ENCODE results near the gene CTIF. TPM values are rescaled to one million over a fixed set of nuclear protein-coding genes. Genes with fewer than 3 reads are reported as not detected.
A peak's percentile ranks its signal among the peaks of the same experiment; 100 is the strongest.

The CTIF gene
- total RNA-seq, 1 donor from 2014 or later: 67.9 TPM

DNA sequence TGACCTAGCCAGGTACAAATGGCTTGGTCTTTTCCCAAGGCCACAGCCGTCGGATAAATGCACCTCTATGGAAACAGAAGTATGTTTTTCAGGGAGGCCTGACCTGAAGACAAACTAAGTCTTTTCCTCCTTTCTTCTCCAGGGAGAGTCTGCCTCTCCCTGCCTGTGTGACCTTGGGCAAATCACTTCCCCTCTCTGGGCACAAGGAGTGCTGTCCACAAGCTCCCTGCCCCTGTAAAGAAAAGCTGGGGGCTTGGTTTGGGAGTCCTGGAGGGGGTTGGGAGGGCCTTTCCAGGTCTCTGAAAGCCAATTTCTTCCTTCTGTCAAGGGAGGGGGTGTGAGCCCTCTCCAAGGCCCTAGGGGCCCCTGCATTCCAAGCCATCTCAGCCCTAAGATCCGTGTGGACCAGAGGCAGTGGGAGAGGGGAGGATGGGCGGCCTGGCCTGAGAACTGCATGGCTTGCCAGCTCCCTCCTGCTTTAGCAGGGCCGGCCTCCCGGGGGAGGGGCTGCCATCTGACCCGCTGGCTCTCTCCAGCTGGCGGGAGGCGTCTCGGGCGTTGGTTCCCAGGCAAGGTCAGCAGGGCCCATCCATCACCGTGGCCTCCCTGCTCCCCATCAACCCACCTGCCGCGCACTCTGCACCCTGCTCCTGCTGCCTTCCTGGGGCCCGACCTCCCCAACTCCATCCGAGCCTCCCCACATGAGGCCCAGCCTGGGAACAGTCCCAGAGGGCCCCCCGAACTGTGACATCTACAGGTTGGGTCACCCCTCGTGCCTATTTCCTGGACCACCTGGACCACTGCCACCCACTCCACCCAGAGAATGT, 350.5 kb downstream of the CTIF start:
- Mint-ChIP-seq H3K9me3 (no peaks in the 10 kb centered on the region), H3K4me1 (peaks cover 70% of the 10 kb centered on the region), H3K4me3 (no peak overlapping the region), H3K27ac (peak overlapping the region; percentile 79), H3K36me3 (no peaks in the 10 kb centered on the region), H3K27me3 (ENCODE audit: low read depth) (no peaks in the 10 kb centered on the region)
- TF ChIP-seq, protein P1, sequence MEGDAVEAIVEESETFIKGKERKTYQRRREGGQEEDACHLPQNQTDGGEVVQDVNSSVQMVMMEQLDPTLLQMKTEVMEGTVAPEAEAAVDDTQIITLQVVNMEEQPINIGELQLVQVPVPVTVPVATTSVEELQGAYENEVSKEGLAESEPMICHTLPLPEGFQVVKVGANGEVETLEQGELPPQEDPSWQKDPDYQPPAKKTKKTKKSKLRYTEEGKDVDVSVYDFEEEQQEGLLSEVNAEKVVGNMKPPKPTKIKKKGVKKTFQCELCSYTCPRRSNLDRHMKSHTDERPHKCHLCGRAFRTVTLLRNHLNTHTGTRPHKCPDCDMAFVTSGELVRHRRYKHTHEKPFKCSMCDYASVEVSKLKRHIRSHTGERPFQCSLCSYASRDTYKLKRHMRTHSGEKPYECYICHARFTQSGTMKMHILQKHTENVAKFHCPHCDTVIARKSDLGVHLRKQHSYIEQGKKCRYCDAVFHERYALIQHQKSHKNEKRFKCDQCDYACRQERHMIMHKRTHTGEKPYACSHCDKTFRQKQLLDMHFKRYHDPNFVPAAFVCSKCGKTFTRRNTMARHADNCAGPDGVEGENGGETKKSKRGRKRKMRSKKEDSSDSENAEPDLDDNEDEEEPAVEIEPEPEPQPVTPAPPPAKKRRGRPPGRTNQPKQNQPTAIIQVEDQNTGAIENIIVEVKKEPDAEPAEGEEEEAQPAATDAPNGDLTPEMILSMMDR (IDR thresholded peaks at IDR 0.05; ENCODE audit: unreplicated experiment): no peak
- peak in 1 of 2 experiments; percentile 19 for DNase-seq (ENCODE audit: low spot score in 2 of 2, unreplicated experiment in 2 of 2)

DNA sequence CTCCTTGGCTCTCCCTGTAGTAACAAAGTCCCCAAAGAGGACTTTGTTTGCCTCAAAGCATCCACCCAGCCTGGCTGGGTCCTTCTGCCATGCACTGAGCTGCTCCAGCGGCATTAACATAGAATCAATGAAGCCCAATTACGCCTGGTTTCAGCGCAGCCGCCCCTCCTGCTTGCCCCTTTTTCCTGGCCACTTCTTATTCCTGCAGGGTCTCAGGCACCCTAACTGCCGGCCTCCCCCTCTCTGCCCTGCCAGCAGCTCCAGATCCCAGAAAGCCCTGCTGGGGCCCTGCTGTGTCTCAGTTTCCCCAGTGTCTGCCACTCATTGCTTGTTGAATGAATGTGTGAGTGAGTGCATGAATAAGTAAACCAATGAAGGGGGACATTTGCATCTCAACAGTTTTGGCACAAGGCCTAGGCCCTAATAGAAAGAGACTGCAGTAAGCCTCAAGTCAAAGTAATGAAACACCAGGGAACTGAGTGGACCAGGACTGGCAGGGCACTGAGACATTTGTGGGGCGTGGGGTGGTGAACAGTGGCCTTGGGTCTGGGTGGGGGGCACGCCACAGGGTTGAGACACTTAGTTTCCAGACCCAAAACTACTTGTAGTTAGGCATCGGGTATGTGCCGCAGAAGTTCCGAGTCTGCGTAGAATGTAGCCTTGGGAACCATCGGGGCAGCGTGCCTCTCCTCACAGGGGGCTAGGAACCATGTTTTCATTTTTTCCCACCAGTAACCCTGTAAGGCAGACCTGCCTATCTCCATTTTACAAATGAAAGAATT, 351.3 kb downstream of the CTIF start:
- H3K9me3 Mint-ChIP-seq: no peaks in the 10 kb centered on the region
- peaks cover 66% of the 10 kb centered on the region for H3K4me1 Mint-ChIP-seq
- H3K27me3 Mint-ChIP-seq (ENCODE audit: low read depth): no peaks in the 10 kb centered on the region
- H3K4me3 Mint-ChIP-seq: no peak overlapping the region
- no peak for DNase-seq (ENCODE audit: low spot score in 2 of 2, unreplicated experiment in 2 of 2)
- no peaks in the 10 kb centered on the region for H3K36me3 Mint-ChIP-seq
- TF ChIP-seq, protein P1 (IDR thresholded peaks at IDR 0.05; ENCODE audit: unreplicated experiment): no peak
- peak overlapping the region; percentile 79 for H3K27ac Mint-ChIP-seq

GRCh38 chr18:48891721-48892120, 352.9 kb downstream of the CTIF start:
- Mint-ChIP-seq H3K9me3 (no peaks in the 10 kb centered on the region), H3K4me1 (peaks cover 64% of the 10 kb centered on the region), H3K27ac (no peak overlapping the region), H3K27me3 (ENCODE audit: low read depth) (no peaks in the 10 kb centered on the region), H3K36me3 (no peaks in the 10 kb centered on the region), H3K4me3 (no peak overlapping the region)
- TF ChIP-seq, protein P1 (IDR thresholded peaks at IDR 0.05; ENCODE audit: unreplicated experiment): no peak
- DNase-seq (ENCODE audit: low spot score in 2 of 2, unreplicated experiment in 2 of 2): no peak

DNA sequence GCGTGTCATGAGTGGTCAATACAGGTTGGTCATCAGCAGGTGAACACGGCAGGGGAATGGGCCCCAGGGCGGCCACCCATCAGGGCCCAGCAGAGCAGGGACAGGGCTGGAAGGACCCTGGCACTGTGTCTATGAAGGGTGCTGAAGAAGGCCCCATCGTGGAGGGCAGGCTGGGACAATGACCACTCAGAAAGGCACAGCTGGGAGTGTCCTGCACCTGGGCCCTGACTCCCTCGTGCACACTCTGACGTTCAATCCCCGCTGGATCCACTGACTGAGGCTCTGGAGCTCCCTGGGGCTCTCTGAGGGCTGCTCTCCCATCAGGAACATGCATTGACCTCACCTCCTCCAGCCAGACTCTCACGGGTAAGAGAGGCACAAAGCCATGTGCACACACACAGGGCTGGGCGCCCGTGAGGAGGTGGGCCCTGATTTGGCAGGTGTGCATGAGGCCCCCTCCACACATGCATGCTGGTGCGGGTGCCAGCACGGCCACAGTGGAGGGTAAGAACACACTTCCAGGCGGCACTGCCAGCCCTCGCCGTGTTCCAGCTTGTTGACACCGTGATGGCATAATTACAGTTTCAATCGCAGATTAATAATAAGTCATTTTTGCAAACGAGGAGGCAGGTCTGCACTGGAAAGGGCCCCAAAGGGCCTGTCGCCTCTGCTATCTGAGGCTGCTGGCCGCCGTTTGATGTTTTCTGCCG, 353.5 kb downstream of the CTIF start:
- TF ChIP-seq, protein P1 (IDR thresholded peaks at IDR 0.05; ENCODE audit: unreplicated experiment): no peak
- no peak for DNase-seq (ENCODE audit: low spot score in 2 of 2, unreplicated experiment in 2 of 2)
- Mint-ChIP-seq H3K9me3 (no peaks in the 10 kb centered on the region), H3K27me3 (ENCODE audit: low read depth) (no peaks in the 10 kb centered on the region), H3K36me3 (no peaks in the 10 kb centered on the region), H3K4me1 (peaks cover 68% of the 10 kb centered on the region), H3K27ac (peak overlapping the region; percentile 94), H3K4me3 (no peak overlapping the region)

DNA sequence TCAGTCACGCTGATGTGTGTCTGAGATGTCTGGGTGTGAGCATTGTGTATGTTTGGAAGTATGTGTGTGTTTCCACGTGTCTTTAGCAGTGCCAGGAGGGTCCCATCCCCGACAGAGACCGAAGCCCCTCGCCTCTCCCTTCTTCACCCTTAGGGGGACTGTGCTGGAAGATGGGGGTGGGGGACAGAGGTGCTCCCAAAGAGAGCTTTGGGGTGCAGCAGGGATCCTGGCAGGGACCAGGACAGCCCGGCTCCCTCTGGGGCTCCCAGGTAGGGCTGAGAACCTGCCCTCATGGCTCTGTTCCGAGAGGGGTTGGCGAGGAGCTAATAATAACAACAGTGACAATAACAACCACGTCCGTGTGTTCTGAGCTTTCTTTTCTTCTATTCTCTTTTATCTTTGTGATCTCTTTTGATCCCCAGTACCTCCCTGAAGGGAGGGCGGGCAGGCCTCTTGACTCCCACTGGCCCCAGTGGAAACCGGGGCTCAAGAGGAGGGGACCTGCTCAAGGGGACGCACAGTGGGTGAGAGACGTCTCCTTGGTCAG, 354.3 kb downstream of the CTIF start:
- peaks cover 62% of the 10 kb centered on the region for H3K4me1 Mint-ChIP-seq
- H3K36me3 Mint-ChIP-seq: no peaks in the 10 kb centered on the region
- TF ChIP-seq, protein P1 (IDR thresholded peaks at IDR 0.05; ENCODE audit: unreplicated experiment): no peak
- no peaks in the 10 kb centered on the region for H3K9me3 Mint-ChIP-seq
- no peaks in the 10 kb centered on the region for H3K27me3 Mint-ChIP-seq (ENCODE audit: low read depth)
- DNase-seq (ENCODE audit: low spot score in 2 of 2, unreplicated experiment in 2 of 2): no peak
- peak overlapping the region; percentile 94 for H3K27ac Mint-ChIP-seq
- no peak overlapping the region for H3K4me3 Mint-ChIP-seq

All from mesothelial cell of epicardium (in vitro differentiated cells).